SU-DHL-6 (cell line): ENCODE results near the gene NUBPL.

Experiments used
- H2AFZ ChIP-seq: fragments of 200-600 bp; sonication (generic); 2 replicates; pipeline ENCODE4 v1.6.1; 2014; ENCODE audit warnings: low read depth, mild to moderate bottlenecking, moderate library complexity, mixed read lengths, antibody characterized with exemption, low read length; ENCODE audit not compliant: severe bottlenecking
- H3F3A ChIP-seq: fragments of 200-600 bp; shearing (Covaris generic); 2 replicates; pipeline ENCODE4 v1.6.0; 2016; ENCODE audit warnings: antibody characterized with exemption, mild to moderate bottlenecking; ENCODE audit not compliant: insufficient read depth
- H3K27ac ChIP-seq: fragments of 200-600 bp; sonication (generic); 2 replicates; pipeline ENCODE4 v1.5.1; 2016; ENCODE audit warnings: low read depth, mild to moderate bottlenecking, low read length, moderate library complexity, mixed read lengths
- H3K27me3 ChIP-seq: fragments of 200-600 bp; sonication (generic), shearing (Covaris generic); 2 replicates; pipeline ENCODE4 v1.6.0; 2014; ENCODE audit warnings: mild to moderate bottlenecking, low read length
- H3K36me3 ChIP-seq: fragments of 200-600 bp; sonication (generic); 2 replicates; pipeline ENCODE4 v1.6.1; 2014; ENCODE audit warnings: mild to moderate bottlenecking, low read length, mixed read lengths
- H3K4me2 ChIP-seq: fragments of 300-600, 200-600 bp; shearing (Covaris generic), sonication (generic); 2 replicates; pipeline ENCODE4 v1.6.0; 2014; ENCODE audit warnings: low read length, low read depth, mild to moderate bottlenecking; ENCODE audit not compliant: poor library complexity, severe bottlenecking
- H3K4me3 ChIP-seq: fragments of 200-600 bp; sonication (generic); 2 replicates; pipeline ENCODE4 v1.5.1; 2014; ENCODE audit warnings: antibody characterized with exemption, low read length, mild to moderate bottlenecking, mixed read lengths; ENCODE audit not compliant: insufficient read depth, poor library complexity, severe bottlenecking
- H3K79me2 ChIP-seq: fragments of 200-600 bp; sonication (generic); 2 replicates; pipeline ENCODE4 v1.6.1; 2014; ENCODE audit warnings: mild to moderate bottlenecking, low read length, moderate library complexity; ENCODE audit not compliant: insufficient read depth
- H3K9ac ChIP-seq: fragments of 200-600 bp; sonication (generic); 2 replicates; pipeline ENCODE4 v1.7.0; 2014; ENCODE audit warnings: mild to moderate bottlenecking, low read length
- H3K9me2 ChIP-seq: fragments of 200-600 bp; sonication (generic); replicated peaks from 2 replicates; pipeline ENCODE4 v1.6.1; 2014; ENCODE audit warnings: low read length; ENCODE audit not compliant: insufficient read depth
- H3K9me3 ChIP-seq: fragments of 200-600 bp; sonication (generic); 2 replicates; pipeline ENCODE4 v1.6.1; 2014; ENCODE audit warnings: low read length, mixed read lengths; ENCODE audit not compliant: insufficient read depth
- H4K20me1 ChIP-seq: fragments of 200-600 bp; sonication (generic); 2 replicates; pipeline ENCODE4 v1.6.1; 2014; ENCODE audit warnings: low read depth, mild to moderate bottlenecking, antibody characterized with exemption, low read length, moderate library complexity, mixed read lengths
- EZH2phosphoT487 ChIP-seq: fragments of 200-600 bp; sonication (generic), shearing (Covaris generic); conservative IDR thresholded peaks from 2 replicates; pipeline ENCODE4 v1.6.1; 2018; ENCODE audit warnings: mild to moderate bottlenecking, antibody characterized with exemption, low read length, moderate library complexity, mixed read lengths
- TF ChIP-seq, protein P1 (sequence below): fragments of 200-600 bp; sonication (generic); IDR thresholded peaks from one replicate; pipeline ENCODE4 v1.5.1; 2017; ENCODE audit warnings: antibody characterized with exemption, mild to moderate bottlenecking, low read length, moderate library complexity; ENCODE audit not compliant: insufficient read depth, poor library complexity, severe bottlenecking

Gene NUBPL

GRCh38 chr14:31559939-31560338, 1.3 kb upstream of the NUBPL start:
- H3K9ac ChIP-seq = no peak overlapping the region
- no peak for TF ChIP-seq EZH2phosphoT487
- TF ChIP-seq, protein P1, sequence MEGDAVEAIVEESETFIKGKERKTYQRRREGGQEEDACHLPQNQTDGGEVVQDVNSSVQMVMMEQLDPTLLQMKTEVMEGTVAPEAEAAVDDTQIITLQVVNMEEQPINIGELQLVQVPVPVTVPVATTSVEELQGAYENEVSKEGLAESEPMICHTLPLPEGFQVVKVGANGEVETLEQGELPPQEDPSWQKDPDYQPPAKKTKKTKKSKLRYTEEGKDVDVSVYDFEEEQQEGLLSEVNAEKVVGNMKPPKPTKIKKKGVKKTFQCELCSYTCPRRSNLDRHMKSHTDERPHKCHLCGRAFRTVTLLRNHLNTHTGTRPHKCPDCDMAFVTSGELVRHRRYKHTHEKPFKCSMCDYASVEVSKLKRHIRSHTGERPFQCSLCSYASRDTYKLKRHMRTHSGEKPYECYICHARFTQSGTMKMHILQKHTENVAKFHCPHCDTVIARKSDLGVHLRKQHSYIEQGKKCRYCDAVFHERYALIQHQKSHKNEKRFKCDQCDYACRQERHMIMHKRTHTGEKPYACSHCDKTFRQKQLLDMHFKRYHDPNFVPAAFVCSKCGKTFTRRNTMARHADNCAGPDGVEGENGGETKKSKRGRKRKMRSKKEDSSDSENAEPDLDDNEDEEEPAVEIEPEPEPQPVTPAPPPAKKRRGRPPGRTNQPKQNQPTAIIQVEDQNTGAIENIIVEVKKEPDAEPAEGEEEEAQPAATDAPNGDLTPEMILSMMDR = no peak
- H3K4me3 ChIP-seq = no peak overlapping the region
- H4K20me1 ChIP-seq = no peaks in the 10 kb centered on the region
- H3K79me2 ChIP-seq = no peaks in the 10 kb centered on the region
- no peaks in the 10 kb centered on the region for H3K9me3 ChIP-seq
- peak overlapping the region; percentile 92 for H2AFZ ChIP-seq
- H3F3A ChIP-seq = no peaks in the 10 kb centered on the region
- H3K4me2 ChIP-seq = no peak overlapping the region
- H3K36me3 ChIP-seq = no peaks in the 10 kb centered on the region
- H3K9me2 ChIP-seq = no peaks in the 10 kb centered on the region
- H3K27ac ChIP-seq = no peak overlapping the region
- H3K27me3 ChIP-seq = no peaks in the 10 kb centered on the region

- H3K27ac ChIP-seq = no peak overlapping the region
- peak overlapping the region; percentile 92 for H2AFZ ChIP-seq
- no peak for TF ChIP-seq EZH2phosphoT487
- TF ChIP-seq, protein P1 = no peak
- no peaks in the 10 kb centered on the region for H3F3A ChIP-seq
- H3K27me3 ChIP-seq = no peaks in the 10 kb centered on the region
- H3K4me3 ChIP-seq = peak overlapping the region; percentile 69
- no peaks in the 10 kb centered on the region for H4K20me1 ChIP-seq
- H3K9ac ChIP-seq = peak overlapping the region; percentile 75
- H3K4me2 ChIP-seq = peak overlapping the region; percentile 96
- no peaks in the 10 kb centered on the region for H3K79me2 ChIP-seq
- H3K36me3 ChIP-seq = 0 out of 2 replicates have a peak, but pooled peaks cover 2% of the 10 kb centered on the region
- H3K9me2 ChIP-seq = no peaks in the 10 kb centered on the region
- H3K9me3 ChIP-seq = no peaks in the 10 kb centered on the region
Measured at GRCh38 chr14:31560759-31561154, 447 bp upstream of the NUBPL start.

DNA sequence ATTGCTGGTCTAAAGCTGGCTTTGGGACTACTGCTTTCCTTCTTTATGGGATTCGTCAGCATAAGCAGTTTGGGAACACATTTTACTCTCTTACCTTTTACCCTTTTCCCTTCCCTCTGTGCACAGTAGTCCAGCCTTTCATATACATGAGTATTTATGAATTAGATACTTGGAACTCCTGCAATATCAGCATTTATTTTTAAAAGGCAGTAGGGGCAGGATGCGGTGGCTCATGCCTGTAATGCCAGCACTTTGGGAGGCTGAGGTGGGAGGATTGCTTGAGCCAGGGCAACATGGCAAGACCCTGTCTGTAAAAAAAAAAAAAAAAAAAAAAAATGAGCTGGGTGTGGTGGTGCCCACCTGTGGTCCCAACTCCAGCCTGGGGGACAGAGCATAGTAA, 3.0 kb downstream of the NUBPL start:
- H3K4me2 ChIP-seq = peak overlapping the region; percentile 38
- H3K27me3 ChIP-seq = no peaks in the 10 kb centered on the region
- no peak overlapping the region for H2AFZ ChIP-seq
- H4K20me1 ChIP-seq = no peaks in the 10 kb centered on the region
- H3K9me2 ChIP-seq = no peaks in the 10 kb centered on the region
- H3K4me3 ChIP-seq = no peak overlapping the region
- H3K9me3 ChIP-seq = no peaks in the 10 kb centered on the region
- no peaks in the 10 kb centered on the region for H3K79me2 ChIP-seq
- no peak overlapping the region for H3K9ac ChIP-seq
- TF ChIP-seq, protein P1 = no peak
- no peak for TF ChIP-seq EZH2phosphoT487
- H3K27ac ChIP-seq = no peak overlapping the region
- H3K36me3 ChIP-seq = 0 out of 2 replicates have a peak, but pooled peaks cover 2% of the 10 kb centered on the region
- H3F3A ChIP-seq = no peaks in the 10 kb centered on the region
